ENCODE measurements around the gene RGL3.

Gene RGL3

GRCh38 chr19:11347546-11348039 lies 71.5 kb downstream of the RGL3 start:
- DNase-seq (ENCODE audit: insufficient read length, low spot score) (no peak), FAIRE-seq (no peak)

DNA sequence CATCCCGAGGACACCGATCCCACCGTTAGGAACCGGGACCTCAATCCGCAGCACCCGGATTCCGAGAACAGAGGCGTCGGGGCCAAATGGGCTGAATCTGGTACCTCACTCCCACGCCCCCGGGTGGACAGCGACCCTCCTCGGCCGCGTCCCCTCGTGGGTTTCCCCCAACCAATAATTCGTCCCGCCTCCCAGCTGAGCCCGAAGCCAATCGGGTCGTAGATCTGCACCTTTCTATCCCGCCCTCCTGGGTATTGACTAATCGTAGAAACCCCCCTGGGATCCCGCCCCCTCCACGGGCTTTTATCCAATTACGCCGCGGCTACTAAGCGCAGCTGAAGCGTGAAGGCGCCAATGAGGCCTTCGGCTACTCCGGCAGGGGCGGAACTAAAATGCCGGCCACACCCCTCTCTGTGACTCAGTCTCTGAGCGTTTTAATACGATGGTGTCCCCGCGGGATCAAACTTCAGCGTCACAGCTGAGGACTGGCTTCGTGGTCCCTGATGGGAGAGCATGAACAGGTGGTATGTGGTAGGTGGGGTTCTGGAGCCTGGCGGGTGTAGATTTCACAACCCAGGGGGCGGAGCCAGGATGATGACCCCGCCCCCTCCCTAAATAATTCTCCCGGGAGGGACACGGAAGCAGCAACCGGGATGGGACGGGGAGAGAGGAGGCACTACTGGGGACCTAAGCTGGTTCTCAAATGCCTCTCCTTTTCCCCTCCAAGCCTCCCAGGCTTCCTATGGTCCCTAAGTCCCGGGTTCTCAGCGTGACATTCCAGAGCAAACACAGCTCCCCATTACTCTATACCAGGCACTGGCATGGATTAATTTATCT lies 72.8 kb downstream of the RGL3 start, which contains the start of the genes CCDC159 and TMEM205:
TSS of gene CCDC159 (plus strand) at position 416 of the 837 bp plus-strand sequence. CDS start at position 504, 88 bp downstream.
TSS of gene TMEM205 (minus strand) at position 165 of the 837 bp plus-strand sequence. CDS start 649 bp downstream, outside the sequence.
- peak; percentile 92 for DNase-seq (ENCODE audit: insufficient read length, low spot score)
- FAIRE-seq = peak; percentile 32
- peak; percentile 24 for TF ChIP-seq CTCF (IDR thresholded peaks at IDR 0.05; ENCODE audit: insufficient read depth, missing control alignments)

More at GRCh38 chr19:11347546-11348039, 71.5 kb downstream of the RGL3 start:
- no peak for TF ChIP-seq CTCF (IDR thresholded peaks at IDR 0.05; ENCODE audit: insufficient read depth, missing control alignments)

GRCh38 chr19:11345122-11345803 lies 73.9 kb downstream of the RGL3 start:
- TF ChIP-seq CTCF (IDR thresholded peaks at IDR 0.05; ENCODE audit: insufficient read depth, missing control alignments) = no peak
- DNase-seq (ENCODE audit: insufficient read length, low spot score) (no peak), FAIRE-seq (no peak)
